Ureter (tissue), 1 donor: ENCODE results near the gene CFAP298. TPM values are rescaled to one million over a fixed set of nuclear protein-coding genes. Genes with fewer than 3 reads are reported as not detected.
"Not testable (repeated sequence)": the region's sequence is repeated elsewhere in the genome, so short reads cannot be mapped to it uniquely, and the experiment has no call there.

Experiments used
- DNase-seq: peaks from one replicate; pipeline ENCODE4 v3.0.0-alpha.2; 2020; ENCODE audit warnings: low spot score
- total RNA-seq: library from RNA; stranded (reverse); gene quantifications from one replicate; pipeline ENCODE4 v1.2.4, GENCODE V29; 2023
- donor health status: DM: yes; HTN: yes; CAD: no.

CFAP298 gene
- 39.6 TPM for total RNA-seq

DNA sequence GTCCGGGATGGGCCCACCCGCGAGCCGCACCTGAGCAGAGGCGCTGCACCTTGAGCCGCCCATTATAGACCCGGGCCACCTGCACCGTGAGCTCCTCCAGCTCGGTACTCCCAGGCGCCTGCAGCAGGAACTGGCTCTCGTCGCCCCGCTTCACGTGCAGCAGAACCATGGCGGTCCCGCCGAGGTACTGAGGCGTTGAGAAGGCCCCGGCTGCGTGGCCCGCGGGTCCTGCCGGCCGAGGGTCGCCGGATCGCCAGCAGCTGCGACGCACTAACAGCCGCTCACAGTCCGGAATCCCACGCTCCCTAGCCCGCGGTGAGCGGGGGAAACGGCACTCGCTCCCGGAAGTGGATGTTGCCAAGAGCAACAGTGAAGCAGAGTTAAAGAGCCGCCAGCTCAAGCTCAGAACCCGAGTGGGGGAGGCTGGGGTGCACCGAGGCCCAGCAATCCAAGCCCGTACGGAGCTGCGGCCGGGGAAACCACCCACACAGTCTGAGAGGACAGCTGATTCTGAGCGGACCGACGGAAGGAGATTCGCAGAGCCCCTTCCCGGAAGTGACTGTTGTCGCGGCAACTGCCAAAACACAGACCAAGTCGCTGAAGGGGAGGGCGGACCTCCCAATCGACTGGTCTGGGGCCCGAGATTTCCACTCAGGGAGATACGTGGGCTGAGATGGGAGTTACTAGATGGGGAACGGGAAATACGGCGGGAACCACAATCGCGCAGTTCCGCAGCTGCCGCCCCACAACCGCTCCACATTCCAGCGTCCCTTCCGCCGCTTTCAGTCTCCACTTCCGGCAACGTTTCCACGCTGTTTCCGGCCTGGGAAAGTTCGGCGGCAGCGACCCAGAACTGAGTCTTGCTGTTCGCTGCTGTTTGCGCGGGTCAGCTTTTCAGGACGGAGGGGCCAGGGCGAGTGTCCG lies at the start of gene CFAP298:
TSS of gene CFAP298 (minus strand) at position 303 of the 924 bp plus-strand sequence. CDS start at position 169, 134 bp downstream.
- DNase-seq: peak; percentile 88

DNA sequence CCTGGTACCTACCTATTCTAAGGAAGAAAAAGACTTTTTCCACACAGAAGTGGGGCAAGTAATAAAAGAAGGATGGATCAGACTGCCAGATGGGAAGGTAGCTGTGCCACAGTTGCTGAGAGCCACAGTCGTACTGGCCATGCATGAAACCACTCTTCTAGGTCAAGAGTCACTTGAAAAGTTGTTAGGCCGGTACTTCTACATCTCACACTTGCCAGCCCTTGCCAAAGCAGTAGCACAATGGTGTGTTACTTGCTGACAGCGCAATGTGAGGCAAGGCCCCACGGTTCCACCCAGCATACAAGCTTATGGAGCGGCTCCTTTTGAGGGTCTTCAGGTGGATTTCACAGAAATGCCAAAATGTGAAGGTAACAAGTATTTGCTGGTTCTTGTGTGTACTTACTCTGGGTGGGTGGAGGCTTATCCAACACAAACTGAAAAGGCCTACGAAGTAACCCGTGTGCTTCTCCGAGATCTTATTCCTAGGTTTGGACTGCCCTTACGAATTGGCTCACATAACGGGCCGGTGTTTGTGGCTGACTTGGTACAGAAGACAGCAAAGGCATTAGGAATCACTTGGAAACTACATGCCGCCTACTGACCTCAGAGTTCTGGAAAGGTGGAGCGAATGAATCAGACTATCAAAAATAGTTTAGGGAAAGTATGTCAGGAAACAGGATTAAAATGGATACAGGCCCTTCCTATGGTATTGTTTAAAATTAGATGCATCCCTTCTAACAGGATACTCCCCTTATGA lies 49.0 kb upstream of the CFAP298 start:
- DNase-seq: peak; percentile 48

DNA sequence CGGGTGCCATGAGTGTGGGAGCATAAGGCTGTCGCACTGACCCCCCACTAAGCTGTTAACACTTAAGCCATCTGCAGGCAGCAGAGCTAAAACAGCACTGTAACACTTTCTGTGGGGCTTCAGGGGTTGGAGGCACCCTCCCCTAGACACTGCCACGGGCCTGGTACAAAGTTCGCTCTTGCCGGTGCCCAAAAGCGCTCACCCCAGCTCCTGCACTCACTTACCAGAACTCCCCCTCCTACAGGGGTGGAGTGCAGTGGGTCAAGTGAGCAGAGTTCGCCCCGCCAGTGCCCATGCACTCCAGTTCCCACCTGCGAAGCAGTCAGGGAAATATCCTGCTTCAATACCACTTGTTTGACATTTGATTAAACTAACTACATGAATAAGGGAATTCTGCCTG lies 46.3 kb upstream of the CFAP298 start:
- DNase-seq: no peak

GRCh38 chr21:32653326-32653901 lies 41.2 kb upstream of the CFAP298 start:
- DNase-seq: no peak

DNA sequence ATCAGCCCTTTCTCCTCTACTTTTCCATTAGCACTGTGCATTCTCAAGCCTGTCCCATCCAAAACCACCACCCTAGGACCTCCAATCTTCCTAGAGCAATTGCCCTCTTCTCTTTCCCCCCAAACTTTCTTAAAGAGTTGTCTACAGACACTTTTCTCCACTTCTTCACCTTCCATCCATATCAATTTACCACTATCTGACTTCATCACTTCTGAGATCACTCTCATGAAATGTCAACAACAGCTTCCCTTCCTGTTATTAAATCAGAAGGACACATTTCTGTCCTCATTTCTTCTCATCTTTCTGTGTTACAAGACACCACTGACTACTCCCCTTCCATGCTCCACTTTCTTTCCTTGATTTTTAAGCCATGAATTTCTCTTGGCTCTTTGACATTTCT lies 36.0 kb upstream of the CFAP298 start:
- no peak for DNase-seq

DNA sequence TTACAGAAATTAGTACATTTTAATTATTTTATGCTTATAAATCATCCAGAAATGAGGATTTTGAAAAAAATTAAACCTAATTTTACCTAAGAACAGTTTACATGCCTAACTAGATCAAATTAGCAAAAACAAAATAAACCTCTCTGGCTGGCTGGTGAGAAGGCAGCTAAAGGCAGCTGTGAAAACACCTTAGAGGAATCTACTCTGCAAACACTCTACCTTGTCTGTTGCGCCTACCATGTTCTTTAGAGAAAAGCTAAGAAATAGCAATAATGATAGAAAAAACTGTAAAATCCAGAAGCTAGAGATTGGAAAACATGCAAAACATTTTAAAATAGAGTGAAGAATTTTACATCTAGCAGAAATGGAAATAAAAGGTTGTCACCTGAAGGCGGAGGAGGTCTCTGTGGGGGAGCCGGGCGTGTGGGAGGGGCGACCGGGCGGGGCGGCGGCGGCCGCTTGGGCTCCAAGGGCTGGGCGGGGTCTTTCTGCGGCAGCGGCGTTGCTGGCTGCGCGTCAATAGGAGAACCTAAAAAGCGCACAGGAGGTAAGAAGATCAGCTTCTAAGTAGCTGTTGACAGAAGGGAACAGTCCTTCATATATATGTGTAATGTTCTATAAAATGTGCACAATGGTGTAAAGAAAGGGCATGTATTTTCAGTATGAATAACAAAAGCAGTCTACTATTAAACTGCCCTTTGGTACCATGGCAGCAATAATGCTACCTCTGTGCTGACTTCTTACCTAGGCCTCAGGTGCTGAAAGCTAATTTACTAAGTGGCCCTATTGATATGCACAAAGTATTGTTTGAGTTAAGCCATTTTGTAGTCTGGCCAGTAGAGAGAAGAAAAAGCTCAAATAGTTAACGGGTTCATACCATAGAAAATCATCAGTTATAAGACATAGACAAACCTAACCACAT lies 33.3 kb upstream of the CFAP298 start:
- DNase-seq: no peak

GRCh38 chr21:32641710-32642698 lies 29.8 kb upstream of the CFAP298 start:
- no peak for DNase-seq

GRCh38 chr21:32626621-32627196 lies 14.5 kb upstream of the CFAP298 start:
- no peak for DNase-seq

DNA sequence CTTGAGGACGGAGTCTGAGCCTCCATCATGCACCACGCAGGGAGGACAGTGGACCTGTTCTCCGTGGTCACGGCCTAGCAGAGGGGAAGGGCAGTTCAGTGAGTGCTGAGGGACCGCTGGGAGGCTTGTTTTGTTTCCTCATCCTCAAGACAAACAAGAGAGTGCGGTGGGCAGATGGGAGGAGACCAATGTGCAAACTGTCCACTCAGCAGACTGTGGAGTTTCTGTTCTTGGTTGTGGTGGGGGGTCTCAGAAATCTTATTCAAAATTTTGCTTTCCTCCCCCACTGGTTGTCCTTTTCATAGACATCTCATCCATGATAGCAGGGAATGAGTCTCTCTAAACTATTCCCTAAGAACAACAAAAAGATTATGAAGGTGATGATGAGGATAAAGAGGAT lies 6.0 kb upstream of the CFAP298 start:
- not testable (repeated sequence) for DNase-seq

DNA sequence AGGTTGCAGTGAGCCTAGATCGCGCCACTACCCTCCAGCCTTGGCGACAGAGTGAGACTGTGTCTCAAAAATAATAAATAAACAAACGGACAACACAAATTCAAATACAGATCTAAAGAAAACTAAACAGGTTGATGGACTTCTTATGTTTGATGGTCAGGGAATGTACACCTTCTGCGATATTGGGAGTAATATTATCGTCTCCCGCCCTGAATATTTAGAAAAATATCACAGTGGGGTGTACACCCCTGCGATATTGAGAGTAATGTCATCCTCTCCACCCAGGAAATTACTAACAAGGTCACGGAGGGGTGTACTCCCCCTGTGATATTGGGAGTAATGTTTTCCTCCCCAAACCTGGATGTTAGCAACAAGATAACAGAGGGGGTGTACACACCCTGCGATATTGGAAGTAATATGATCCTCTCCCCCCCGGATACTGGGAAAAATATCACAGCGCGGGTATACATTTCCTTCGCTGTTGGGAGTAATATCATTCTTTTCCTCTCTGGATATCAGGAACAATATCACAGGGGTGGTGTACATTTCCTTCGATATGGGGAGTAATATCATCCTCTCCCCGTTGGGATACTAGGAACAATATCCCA lies 1.4 kb upstream of the CFAP298 start:
- DNase-seq: no peak

DNA sequence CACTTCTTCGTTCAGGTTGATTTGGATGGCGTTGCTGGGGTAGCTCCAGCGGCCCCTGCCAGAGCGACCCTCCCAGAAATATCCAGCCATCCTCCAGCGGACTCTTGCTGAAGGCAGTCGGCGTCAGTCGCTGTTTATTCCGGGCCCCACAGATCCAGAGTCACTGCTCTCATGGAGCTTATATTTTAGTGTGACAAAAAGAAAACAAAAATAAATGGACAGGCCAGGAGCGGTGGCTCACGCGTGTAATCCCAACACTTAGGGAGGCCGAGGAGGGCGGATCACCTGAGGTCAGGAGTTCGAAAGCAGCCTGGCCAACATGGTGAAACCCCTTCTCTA lies 791 bp upstream of the CFAP298 start:
- no peak for DNase-seq

- no peak for DNase-seq
Measured at GRCh38 chr21:32611471-32611997, 643 bp downstream of the CFAP298 start.

GRCh38 chr21:32610940-32611339 lies 1.2 kb downstream of the CFAP298 start:
- DNase-seq: not testable (repeated sequence)

DNA sequence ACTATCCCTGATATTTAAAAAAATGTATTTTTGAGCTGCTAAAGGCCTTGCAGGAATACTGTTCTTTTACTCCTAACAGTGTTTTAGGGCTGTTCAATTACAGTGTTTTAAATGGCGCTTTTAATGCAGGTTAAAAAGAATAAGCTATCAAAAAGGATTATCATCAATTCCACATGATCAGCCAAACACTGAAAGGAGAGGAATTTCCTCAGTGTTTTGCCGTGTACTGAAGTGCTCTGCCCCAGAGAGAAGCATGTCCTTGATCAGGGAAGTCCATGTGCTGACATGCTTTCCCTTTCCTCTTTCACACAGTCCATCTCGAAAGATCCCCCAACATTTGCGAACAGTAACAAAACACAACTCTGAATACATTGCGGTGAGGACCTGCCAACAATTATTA lies 3.3 kb downstream of the CFAP298 start:
- no peak for DNase-seq

DNA sequence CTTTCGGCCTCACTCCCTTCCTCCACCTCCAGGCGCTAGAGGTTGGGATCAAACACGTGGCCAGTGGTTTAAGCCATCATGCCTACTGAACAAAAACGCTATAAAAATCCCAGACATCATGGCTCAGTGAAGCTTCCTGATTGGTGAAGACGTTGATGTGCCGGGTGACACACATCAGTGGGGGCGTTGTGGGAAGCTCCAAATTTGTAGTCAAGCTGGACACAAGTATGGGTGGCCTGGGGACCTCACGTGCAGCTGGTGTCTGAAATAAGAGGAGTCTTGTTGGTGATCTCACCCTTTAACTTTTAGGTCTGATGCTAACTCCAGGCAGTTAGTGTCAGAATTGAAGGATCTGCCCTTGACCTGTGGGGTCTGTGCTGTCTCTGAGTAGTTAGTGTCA lies 6.7 kb downstream of the CFAP298 start:
- no peak for DNase-seq

- no peak for DNase-seq
Measured at GRCh38 chr21:32604464-32604863, 7.7 kb downstream of the CFAP298 start.

DNA sequence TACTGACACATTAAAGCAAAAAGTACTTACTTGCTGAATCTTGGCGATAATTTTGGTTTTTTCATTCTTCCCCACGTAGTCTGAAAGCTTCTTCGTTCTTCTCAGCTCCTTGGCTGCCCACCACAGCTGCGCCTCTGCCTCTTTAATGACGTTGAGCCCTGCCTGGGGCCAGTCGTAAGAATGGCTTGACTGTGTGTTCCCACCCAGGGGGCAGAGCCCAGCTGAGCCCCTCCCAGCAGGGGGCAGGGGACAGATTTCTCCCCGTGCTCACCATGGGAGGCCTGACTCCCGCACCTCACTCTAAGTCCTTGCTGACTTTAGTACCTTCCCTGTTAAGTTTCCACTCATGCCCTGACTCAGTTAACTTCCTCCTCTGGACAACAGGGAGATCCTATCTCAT lies 9.0 kb downstream of the CFAP298 start:
- no peak for DNase-seq

DNA sequence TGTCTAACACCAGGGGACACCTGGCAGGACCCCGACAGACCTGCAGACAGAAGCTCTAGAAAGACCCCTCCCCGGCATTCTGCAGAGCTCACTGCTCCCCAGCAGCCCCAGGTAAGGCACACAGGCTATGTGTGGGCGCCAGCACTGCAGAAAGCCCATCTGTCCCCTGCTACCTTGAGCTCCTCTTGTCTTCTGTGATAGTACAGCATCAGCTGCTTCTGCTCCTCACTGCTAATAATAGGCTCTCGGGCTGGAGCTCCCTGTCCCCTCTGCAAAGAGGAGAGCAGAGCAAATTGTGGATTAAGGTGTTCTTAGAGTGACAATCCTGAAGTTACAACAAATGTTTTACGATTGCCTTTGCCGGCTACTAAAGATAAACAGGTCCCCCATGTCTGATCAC lies 10.1 kb downstream of the CFAP298 start:
- DNase-seq: no peak

DNA sequence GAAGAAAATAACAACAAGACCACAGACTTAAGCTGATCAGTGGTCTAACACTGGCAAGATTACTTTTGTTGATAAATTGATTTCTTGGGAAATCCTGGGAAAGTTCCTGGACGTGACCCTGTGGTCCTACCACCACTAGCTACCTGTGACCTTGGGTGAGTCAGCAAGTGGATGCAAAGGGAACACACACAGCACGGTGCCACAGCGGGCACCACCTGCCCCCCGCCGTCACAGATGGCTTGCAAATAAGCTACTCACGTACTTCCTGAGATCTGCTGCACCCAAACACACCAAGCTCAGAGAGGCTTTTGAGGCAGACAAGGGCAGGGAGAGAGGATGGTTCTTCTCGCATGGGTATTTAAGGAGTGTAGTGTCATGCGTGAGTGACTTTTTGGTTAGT lies 12.7 kb downstream of the CFAP298 start:
- DNase-seq: no peak
